Kidney (tissue), 14 donors: ENCODE results near the gene NPS. TPM values are rescaled to one million over a fixed set of nuclear protein-coding genes. Genes with fewer than 3 reads are reported as not detected.
A peak's percentile ranks its signal among the peaks of the same experiment; 100 is the strongest.

Source experiments
- DNase-seq, 5 donors: peaks; one replicate each; pipeline ENCODE4 v3.0.0-alpha.2; 2013 to 2020
- FAIRE-seq: peaks from 2 replicates; lab custom pipeline; 2012; peaks lifted over from hg19 to GRCh38; lab: Jason Lieb, UNC
- H3K27ac ChIP-seq, 2 donors: one replicate each; pipeline ENCODE4 v1.7.0; 2013; ENCODE audit warnings: low read depth in 2 of 2, low read length in 2 of 2, inconsistent platforms in 1 of 2
- H3K27me3 ChIP-seq: one replicate; pipeline ENCODE4 v1.7.1; 2013; ENCODE audit warnings: low read length, inconsistent platforms; ENCODE audit not compliant: control insufficient read depth, insufficient read depth
- H3K36me3 ChIP-seq, 3 donors: one replicate each; pipeline versions ENCODE4 v1.7.0 to v1.7.1; 2013; ENCODE audit warnings: low read length in 3 of 3, control low read depth in 1 of 3, inconsistent platforms in 1 of 3; ENCODE audit not compliant: insufficient read depth in 3 of 3, control insufficient read depth in 2 of 3
- H3K4me1 ChIP-seq, 3 donors: one replicate each; pipeline versions ENCODE4 v1.7.0 to v1.7.1; 2013; ENCODE audit warnings: low read length in 3 of 3, inconsistent platforms in 1 of 3, low read depth in 1 of 3; ENCODE audit not compliant: control insufficient read depth in 2 of 3, insufficient read depth in 2 of 3
- H3K4me3 ChIP-seq, 3 donors: one replicate each; pipeline versions ENCODE4 v1.7.0 to v1.8.1; 2013; ENCODE audit warnings: low read length in 3 of 3, control low read depth in 1 of 3, inconsistent platforms in 1 of 3
- H3K9ac ChIP-seq, 3 donors: one replicate each; pipeline versions ENCODE4 v1.7.0 to v1.7.1; 2013; ENCODE audit warnings: low read length in 3 of 3, control low read depth in 1 of 3, inconsistent platforms in 1 of 3
- H3K9me3 ChIP-seq, 3 donors: one replicate each; pipeline versions ENCODE4 v1.7.0 to v1.7.1; 2013; ENCODE audit warnings: low read length in 3 of 3, control low read depth in 1 of 3, inconsistent platforms in 1 of 3; ENCODE audit not compliant: control insufficient read depth in 2 of 3, insufficient read depth in 1 of 3
- CTCF ChIP-seq: IDR thresholded peaks from 3 replicates; pipeline ENCODE4 v1.5.1; 2012; ENCODE audit warnings: mild to moderate bottlenecking, moderate library complexity, borderline replicate concordance; ENCODE audit not compliant: insufficient read depth; ENCODE audit errors: extremely low read depth
- intact Hi-C: fragments of 100-400 bp; cut with DNase I; formaldehyde crosslinking; loops from one replicate; pipeline ENCODE4 v1.11.1; 2022
- polyA plus RNA-seq: library from polyadenylated mRNA; stranded (reverse); fragments of 350-450 nt; fragmentation: Illumina TruSeq; extraction: RNeasy Lipid Tissue Mini Kit (QIAGEN cat#74804); gene quantifications from one replicate; pipeline ENCODE4 v1.2.3, GENCODE V29; 2014; ENCODE audit warnings: low read depth, low replicate concordance; ENCODE audit not compliant: insufficient read depth
- total RNA-seq: library from RNA; stranded (reverse); fragmentation: NEBNext Ultra II Directional; extraction: Animal tissue kit (Norgen Biotek cat#: 25700); gene quantifications from one replicate; pipeline ENCODE4 v1.2.1, GENCODE V29; 2021
- donor health status: control.
- donor health status: control.
- donor health status: control.
- donor health status: control.
- donor health status: control.
- donor health status: DM: yes; HTN: yes; CAD: no.
- donor health status: Normal renal cell carcinoma (clear cell type).

NPS gene
- total and polyA plus RNA-seq, 2 donors from 2014 or later: not detected

GRCh38 chr10:127525686-127526085 is 23.4 kb upstream of the NPS start:
- Histone ChIP-seq H3K27me3 (no peaks in the 10 kb centered on the region), H3K4me3 (no peak overlapping the region), H3K4me1 (no peaks in the 10 kb centered on the region), H3K27ac (no peak overlapping the region), H3K9me3 (no peaks in the 10 kb centered on the region), H3K9ac (no peak overlapping the region), H3K36me3 (no peaks in the 10 kb centered on the region)
- TF ChIP-seq CTCF: no peak
- intact Hi-C loops: no loop called here
- no peak for FAIRE-seq
- no peak for DNase-seq

- no peak for TF ChIP-seq CTCF
- FAIRE-seq (no peak), DNase-seq (no peak)
- intact Hi-C loops: no loop called here
- Histone ChIP-seq H3K4me3 (no peak overlapping the region), H3K9me3 (no peaks in the 10 kb centered on the region), H3K4me1 (no peaks in the 10 kb centered on the region), H3K27ac (no peak overlapping the region), H3K36me3 (no peaks in the 10 kb centered on the region), H3K9ac (no peak overlapping the region), H3K27me3 (no peaks in the 10 kb centered on the region)
These were observed 22.9 kb upstream of the NPS start for GRCh38 chr10:127526161-127526560.

- no peaks in the 10 kb centered on the region for H3K9me3 ChIP-seq
- no peak for FAIRE-seq
- H3K36me3 ChIP-seq: no peaks in the 10 kb centered on the region
- no peak overlapping the region for H3K27ac ChIP-seq
- H3K27me3 ChIP-seq: no peaks in the 10 kb centered on the region
- intact Hi-C loops: no loop called here
- no peak for TF ChIP-seq CTCF
- H3K4me3 ChIP-seq: no peak overlapping the region
- DNase-seq: no peak
- no peaks in the 10 kb centered on the region for H3K4me1 ChIP-seq
- H3K9ac ChIP-seq: no peak overlapping the region
These were observed 21.8 kb upstream of the NPS start for GRCh38 chr10:127527320-127527719.

- Histone ChIP-seq H3K9ac (no peak overlapping the region), H3K4me3 (no peak overlapping the region), H3K4me1 (no peaks in the 10 kb centered on the region), H3K27ac (no peak overlapping the region), H3K27me3 (no peaks in the 10 kb centered on the region), H3K9me3 (no peaks in the 10 kb centered on the region), H3K36me3 (no peaks in the 10 kb centered on the region)
- TF ChIP-seq CTCF: no peak
- peak in 1 of 5 donors; percentile 38 for DNase-seq
- FAIRE-seq: no peak
- intact Hi-C loops: no loop called here
These were observed 21.2 kb upstream of the NPS start for GRCh38 chr10:127527891-127528290.
